OCI-LY7 (cell line): ENCODE results near the gene VSIG4. TPM values are rescaled to one million over a fixed set of nuclear protein-coding genes. Genes with fewer than 3 reads are reported as not detected.

ENCODE experiments used
- BruUV-seq: library from RNA; stranded (reverse); fragments of 400-500 nt; replicated peaks from 2 replicates; lab custom pipeline; 2021; lab: Mats Ljungman, UMichigan
- CTCF ChIA-PET: fragments of 300-600 bp; sonication (Branson Sonifier 250); formaldehyde crosslinking; loops from one replicate; lab custom pipeline; 2022; ENCODE audit warnings: antibody characterized with exemption; ENCODE audit not compliant: unreplicated experiment; lab: Charles Lee
- POLR2A ChIA-PET: fragments of 300-600 bp; sonication (Branson Sonifier 250); formaldehyde crosslinking; loops from one replicate; lab custom pipeline; 2022; ENCODE audit warnings: antibody characterized with exemption; lab: Charles Lee
- DNase-seq: peaks from one replicate; pipeline ENCODE4 v3.0.0-alpha.2; 2015; ENCODE audit warnings: low spot score
- H2AFZ ChIP-seq: fragments of 200-600 bp; sonication (generic), shearing (Covaris generic); 2 replicates; pipeline ENCODE4 v1.6.1; 2014; ENCODE audit warnings: mild to moderate bottlenecking, antibody characterized with exemption, low read length, moderate library complexity
- H3K27ac ChIP-seq: fragments of 200-600 bp; sonication (generic); 2 replicates; pipeline ENCODE4 v1.5.1; 2014; ENCODE audit warnings: mixed run types, low read depth, mild to moderate bottlenecking, moderate library complexity, low read length, inconsistent platforms; ENCODE audit not compliant: poor library complexity, severe bottlenecking
- H3K36me3 ChIP-seq: fragments of 200-600 bp; sonication (generic); 2 replicates; pipeline ENCODE4 v1.6.1; 2014; ENCODE audit warnings: mild to moderate bottlenecking, antibody characterized with exemption, low read length, moderate library complexity, mixed read lengths; ENCODE audit not compliant: insufficient read depth
- H3K4me1 ChIP-seq: fragments of 200-600 bp; sonication (generic); 2 replicates; pipeline ENCODE4 v1.5.1; 2014; ENCODE audit warnings: mild to moderate bottlenecking, low read length; ENCODE audit not compliant: insufficient read depth, poor library complexity, severe bottlenecking
- H3K4me2 ChIP-seq: fragments of 200-600 bp; sonication (generic); 2 replicates; pipeline ENCODE4 v1.6.1; 2014; ENCODE audit warnings: mild to moderate bottlenecking, low read length
- H3K4me3 ChIP-seq: fragments of 200-600 bp; sonication (generic); 2 replicates; pipeline ENCODE4 v1.5.1; 2014; ENCODE audit warnings: mild to moderate bottlenecking, low read depth, low read length; ENCODE audit not compliant: poor library complexity, severe bottlenecking
- H3K79me2 ChIP-seq: fragments of 200-600 bp; sonication (generic); 2 replicates; pipeline ENCODE4 v1.6.1; 2016; ENCODE audit warnings: low read depth, mild to moderate bottlenecking, low read length, moderate library complexity, mixed read lengths; ENCODE audit not compliant: insufficient read depth
- H3K9me2 ChIP-seq: fragments of 200-600 bp; sonication (generic); 2 replicates; pipeline ENCODE4 v1.6.1; 2016; ENCODE audit warnings: mild to moderate bottlenecking, low read length, mixed read lengths; ENCODE audit not compliant: insufficient read depth
- H3K9me3 ChIP-seq: fragments of 200-600 bp; sonication (generic); 2 replicates; pipeline ENCODE4 v1.6.1; 2014; ENCODE audit warnings: mild to moderate bottlenecking, mixed run types, low read length, mixed read lengths
- H4K20me1 ChIP-seq: fragments of 200-600 bp; sonication (generic); 2 replicates; pipeline ENCODE4 v1.6.1; 2014; ENCODE audit warnings: mild to moderate bottlenecking, antibody characterized with exemption, low read length, moderate library complexity, mixed read lengths; ENCODE audit not compliant: insufficient read depth
- CTCF ChIP-seq: fragments of 200-600 bp; sonication (generic); conservative IDR thresholded peaks from 2 replicates; pipeline ENCODE4 v1.5.1; 2014; ENCODE audit warnings: mild to moderate bottlenecking, antibody characterized with exemption, low read length, moderate library complexity, mixed read lengths
- EZH2phosphoT487 ChIP-seq: fragments of 200-600 bp; sonication (generic); IDR thresholded peaks from 2 replicates; pipeline ENCODE4 v1.6.1; 2018; ENCODE audit warnings: low read depth, borderline replicate concordance, mild to moderate bottlenecking, mixed run types, antibody characterized with exemption, low read length, moderate library complexity, mixed read lengths
- intact Hi-C: fragments of 100-400 bp; cut with micrococcal nuclease; formaldehyde crosslinking; loops from one replicate; pipeline ENCODE4 v1.10.0; 2022; ENCODE audit not compliant: unreplicated experiment
- total RNA-seq, 2 experiments: library from RNA; depleted of rRNA in 1 of 2; stranded (reverse); fragments of >200 nt in 1 of 2; shearing (Covaris generic) in 1 of 2; gene quantifications; 2 replicates each; pipeline ENCODE4 v1.2.3, GENCODE V29; 2014 to 2022

VSIG4 gene
- total RNA-seq, 2 experiments from 2014 or later = not detected

GRCh38 chrX:66074920-66075879 is 35.3 kb upstream of the VSIG4 start:
- no peak overlapping the region for H3K4me3 ChIP-seq
- H4K20me1 ChIP-seq = no peaks in the 10 kb centered on the region
- no peaks in the 10 kb centered on the region for H3K9me3 ChIP-seq
- no peaks in the 10 kb centered on the region for H3K79me2 ChIP-seq
- H3K36me3 ChIP-seq = no peaks in the 10 kb centered on the region
- no peaks in the 10 kb centered on the region for H3K9me2 ChIP-seq
- no peaks in the 10 kb centered on the region for H3K4me1 ChIP-seq
- no peak for DNase-seq
- POLR2A ChIA-PET = no interaction called here
- no TSS peak for BruUV-seq
- no peak overlapping the region for H3K4me2 ChIP-seq
- intact Hi-C loops = no loop called here
- CTCF ChIA-PET = no interaction called here
- TF ChIP-seq EZH2phosphoT487 = no peak
- TF ChIP-seq CTCF = no peak
- no peak overlapping the region for H3K27ac ChIP-seq
- H2AFZ ChIP-seq = no peak overlapping the region

- Histone ChIP-seq H3K27ac (no peak overlapping the region), H3K36me3 (no peaks in the 10 kb centered on the region), H3K4me1 (no peaks in the 10 kb centered on the region), H3K4me3 (no peak overlapping the region), H4K20me1 (no peaks in the 10 kb centered on the region), H2AFZ (no peak overlapping the region), H3K9me3 (no peaks in the 10 kb centered on the region), H3K9me2 (no peaks in the 10 kb centered on the region), H3K79me2 (no peaks in the 10 kb centered on the region), H3K4me2 (no peak overlapping the region)
- BruUV-seq = no TSS peak
- no peak for DNase-seq
- POLR2A ChIA-PET = no interaction called here
- intact Hi-C loops = no loop called here
- TF ChIP-seq EZH2phosphoT487 (no peak), CTCF (no peak)
- CTCF ChIA-PET = no interaction called here
These were observed 31.2 kb upstream of the VSIG4 start for GRCh38 chrX:66071126-66071525.

- no peak overlapping the region for H3K4me2 ChIP-seq
- CTCF ChIA-PET = no interaction called here
These were observed 24.4 kb upstream of the VSIG4 start for GRCh38 chrX:66064261-66064660.

More at GRCh38 chrX:66064261-66064660, 24.4 kb upstream of the VSIG4 start:
- TF ChIP-seq EZH2phosphoT487 (no peak), CTCF (no peak)
- H3K4me1 ChIP-seq = no peaks in the 10 kb centered on the region
- no peak overlapping the region for H3K4me3 ChIP-seq
- DNase-seq = no peak
- H3K79me2 ChIP-seq = no peaks in the 10 kb centered on the region
- H3K9me3 ChIP-seq = no peaks in the 10 kb centered on the region
- no peaks in the 10 kb centered on the region for H3K9me2 ChIP-seq
- no peak overlapping the region for H2AFZ ChIP-seq
- intact Hi-C loops = no loop called here
- POLR2A ChIA-PET = interaction anchor here (0.6 kb wide), 1 partner anchor 20 kb away, joined by 4 read pairs; no protein-coding TSS in a partner anchor
- H3K36me3 ChIP-seq = no peaks in the 10 kb centered on the region
- no TSS peak for BruUV-seq
- H4K20me1 ChIP-seq = no peaks in the 10 kb centered on the region
- H3K27ac ChIP-seq = no peak overlapping the region
